ENCODE data around the gene UBE2M.

UBE2M gene

DNA sequence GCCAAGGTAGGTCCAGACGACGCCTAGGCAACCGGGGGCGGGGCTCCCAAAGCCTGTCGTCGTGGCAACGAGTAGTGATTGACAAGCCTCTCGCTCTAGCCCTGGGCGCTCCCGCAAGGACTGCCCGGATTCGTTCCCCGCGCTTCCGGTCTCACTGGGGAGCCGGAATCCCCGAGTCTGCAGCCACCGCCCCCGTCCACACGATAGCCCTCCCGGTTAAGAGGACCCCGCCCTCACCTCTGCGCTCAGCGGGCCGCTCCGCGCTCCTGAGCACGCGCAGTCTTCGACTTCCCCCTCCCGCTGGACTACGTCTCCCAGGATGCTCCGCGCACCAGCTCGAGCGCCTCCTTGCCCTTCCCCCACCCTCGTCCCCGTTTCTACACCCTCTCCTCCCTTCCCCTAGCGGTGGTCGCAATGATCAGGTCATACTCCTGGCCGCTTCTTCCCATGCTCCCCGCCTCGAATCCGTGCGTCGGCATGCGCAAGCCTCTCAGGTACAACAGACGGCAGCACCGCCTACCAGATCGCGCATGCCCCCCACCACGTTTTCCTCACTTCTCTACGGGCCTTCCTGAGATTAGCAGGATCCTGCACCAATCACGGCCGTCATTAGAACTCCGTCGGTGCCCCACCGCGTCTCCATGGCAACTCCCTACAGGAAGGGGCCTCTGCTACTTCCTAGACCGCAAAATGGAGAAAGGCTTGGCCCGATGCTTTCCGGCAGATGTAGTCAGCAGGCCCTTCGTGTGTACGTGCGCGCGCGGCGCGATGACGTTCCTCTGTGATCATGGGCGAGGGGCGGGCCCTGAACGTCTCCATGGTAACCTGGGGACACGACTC is 14.6 kb upstream of the UBE2M start, which contains the start of gene MZF1:
Gene MZF1, minus strand, starts transcription at position 518 of the 840 bp plus-strand sequence. CDS start 1,946 bp downstream, outside the sequence.
- peak within 1 kb of the TSS; percentile 74 for H3K4me3 ChIP-seq (ENCODE audit: low read depth, low read length)
- TF ChIP-seq CTCF (IDR thresholded peaks at IDR 0.05; ENCODE audit: low read depth, low read length) = no peak

DNA sequence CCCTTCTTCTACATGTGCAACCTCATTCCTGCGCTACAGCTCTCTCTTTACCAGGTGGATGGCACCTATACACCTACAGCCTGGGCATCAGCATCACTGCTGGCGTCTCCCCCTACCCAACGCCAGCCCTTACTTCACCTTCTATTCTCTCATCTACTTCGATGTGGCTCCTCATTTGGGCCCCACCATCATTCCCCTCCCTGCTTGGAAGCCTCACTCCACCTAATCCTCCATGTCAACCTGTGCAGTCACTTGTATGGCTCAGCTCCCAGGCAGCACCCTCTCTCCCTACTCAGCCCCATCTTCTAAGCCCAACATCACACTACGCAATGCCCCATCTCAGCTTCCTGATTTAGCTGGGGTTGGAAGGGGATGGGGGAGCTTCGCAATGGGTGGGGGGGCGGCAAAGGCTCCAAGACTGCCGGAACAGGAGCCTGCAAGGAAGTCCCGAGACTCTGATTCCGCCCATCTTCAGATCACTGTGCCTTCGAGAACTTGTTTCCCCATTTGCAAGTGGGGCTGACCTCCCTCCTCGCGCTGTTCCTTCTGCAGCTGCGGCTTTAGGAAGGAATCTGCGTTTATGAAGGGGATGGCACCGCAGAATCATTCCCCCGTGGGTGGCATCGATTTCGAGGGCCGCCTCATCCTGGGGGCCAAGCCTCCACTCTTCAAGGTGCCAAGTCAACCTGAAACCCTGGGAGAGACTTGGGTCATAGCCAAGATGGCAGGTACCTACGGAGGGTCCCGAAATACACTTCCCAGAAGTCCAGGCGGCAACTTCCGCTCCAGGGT is 13.8 kb upstream of the UBE2M start:
- H3K4me3 ChIP-seq (ENCODE audit: low read depth, low read length) = peak overlapping the region; percentile 74
- no peak for TF ChIP-seq CTCF (IDR thresholded peaks at IDR 0.05; ENCODE audit: low read depth, low read length)

- H3K4me3 ChIP-seq (ENCODE audit: low read depth, low read length) = no peak overlapping the region
- no peak for TF ChIP-seq CTCF (IDR thresholded peaks at IDR 0.05; ENCODE audit: low read depth, low read length)
Observed at GRCh38 chr19:58571575-58571947, 13.2 kb upstream of the UBE2M start.

DNA sequence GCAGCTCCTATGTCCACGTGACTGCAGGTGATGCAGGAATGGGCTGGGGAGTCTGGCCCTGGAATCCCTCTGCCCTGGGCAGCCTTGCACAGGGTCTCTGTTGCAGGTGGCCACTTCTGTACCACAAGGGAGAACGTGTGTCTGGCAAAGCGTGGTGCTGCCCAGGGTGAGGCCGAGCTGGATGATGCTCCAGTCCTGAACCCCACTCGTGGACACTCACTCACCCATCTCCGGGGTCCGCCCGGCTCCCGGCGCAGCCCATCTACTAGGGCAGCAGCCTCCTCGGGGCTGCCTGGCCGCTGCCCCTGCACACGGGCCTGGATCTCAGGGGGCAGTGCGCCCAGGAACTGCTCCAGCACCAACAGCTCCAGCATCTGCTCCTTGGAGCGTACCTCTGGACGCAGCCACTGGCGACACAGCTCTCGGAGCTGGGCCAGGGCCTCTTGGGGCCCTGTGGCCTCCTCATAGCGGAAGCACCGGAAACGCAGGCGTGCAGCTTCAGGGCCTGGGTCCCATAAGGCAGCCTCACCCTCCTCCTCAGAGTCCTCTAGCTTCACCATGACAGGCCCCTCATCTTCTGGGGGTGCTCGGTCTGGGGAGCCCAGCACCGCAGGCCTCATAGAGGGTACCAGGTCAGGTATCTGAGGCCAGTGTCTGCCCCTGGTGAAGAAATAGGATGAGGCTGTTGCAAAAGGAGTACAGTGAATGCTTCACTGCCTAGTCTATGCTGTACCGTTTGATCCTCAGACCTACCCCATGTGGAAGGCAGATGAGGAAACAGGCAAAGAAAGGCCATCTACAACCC is 12.6 kb upstream of the UBE2M start:
- TF ChIP-seq CTCF (IDR thresholded peaks at IDR 0.05; ENCODE audit: low read depth, low read length) = no peak
- H3K4me3 ChIP-seq (ENCODE audit: low read depth, low read length) = no peak overlapping the region

- TF ChIP-seq CTCF (IDR thresholded peaks at IDR 0.05; ENCODE audit: low read depth, low read length) = no peak
- no peak overlapping the region for H3K4me3 ChIP-seq (ENCODE audit: low read depth, low read length)
Observed at GRCh38 chr19:58569943-58570670, 11.7 kb upstream of the UBE2M start.

DNA sequence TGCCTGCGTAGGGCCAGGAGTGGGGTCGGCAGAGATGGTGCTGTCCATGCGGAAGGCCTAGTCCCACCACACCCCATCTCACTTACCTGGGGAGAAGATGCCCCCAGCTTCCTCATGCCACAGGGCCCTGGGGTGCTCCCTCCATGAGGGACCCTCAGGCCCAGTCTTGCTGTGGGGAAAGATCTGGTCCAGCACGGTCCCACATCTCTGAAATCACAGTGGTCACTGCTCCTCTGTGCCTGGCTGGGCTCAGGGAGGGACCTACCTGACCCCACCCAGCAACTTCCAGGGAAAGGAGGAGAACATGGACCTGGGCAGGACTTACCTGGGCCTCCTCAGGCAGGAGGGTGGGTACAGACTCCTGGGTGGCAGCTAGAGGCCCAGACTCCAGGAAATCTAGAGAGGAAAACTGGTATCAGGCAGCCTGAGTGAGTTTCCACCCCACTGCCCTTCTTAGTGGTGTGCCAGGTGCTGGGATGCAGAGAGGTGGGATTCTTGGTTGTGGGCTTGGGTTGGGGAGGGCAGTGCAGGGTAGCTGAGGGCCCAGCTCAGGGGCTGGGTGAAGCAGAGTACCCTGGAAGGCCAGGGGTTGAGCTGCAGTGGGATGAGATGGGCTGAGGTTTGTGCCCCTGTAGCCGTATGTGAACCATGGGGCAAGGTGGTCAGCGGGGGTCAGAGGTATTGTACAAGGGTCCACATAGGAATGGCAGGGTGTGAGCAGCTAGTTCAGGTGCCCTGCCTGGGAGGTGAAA is 11.0 kb upstream of the UBE2M start:
- no peak for TF ChIP-seq CTCF (IDR thresholded peaks at IDR 0.05; ENCODE audit: low read depth, low read length)
- H3K4me3 ChIP-seq (ENCODE audit: low read depth, low read length) = no peak overlapping the region
